Loucy (cell line): ENCODE measurements around the gene ARRDC2.

Source experiments
- CTCF ChIP-seq: fragments of 200-600 bp; sonication (generic); conservative IDR thresholded peaks from 2 replicates; pipeline ENCODE4 v1.5.1; 2014; ENCODE audit warnings: mild to moderate bottlenecking, antibody characterized with exemption, low read length
- EZH2phosphoT487 ChIP-seq: fragments of 200-600 bp; IDR thresholded peaks from 2 replicates; pipeline ENCODE4 v1.6.1; 2018; ENCODE audit warnings: antibody characterized with exemption, mild to moderate bottlenecking, moderate library complexity, borderline replicate concordance

- TF ChIP-seq CTCF: no peak
- no peak for TF ChIP-seq EZH2phosphoT487
Observed at GRCh38 chr19:17966129-17966483, 41.9 kb upstream of the ARRDC2 start.
